PC-3 (cell line): ENCODE results near the gene CCNL1.

Experiments
- CTCF ChIP-seq: fragments of 300-600 bp; sonication (generic); conservative IDR thresholded peaks from 2 replicates; pipeline ENCODE4 v1.5.1; 2017; ENCODE audit warnings: antibody characterized with exemption, low read depth, mild to moderate bottlenecking, low read length
- EZH2phosphoT487 ChIP-seq: fragments of 300-600 bp; sonication (generic); IDR thresholded peaks from 2 replicates; pipeline ENCODE4 v1.6.1; 2018; ENCODE audit warnings: mild to moderate bottlenecking, antibody characterized with exemption, low read length, borderline replicate concordance

DNA sequence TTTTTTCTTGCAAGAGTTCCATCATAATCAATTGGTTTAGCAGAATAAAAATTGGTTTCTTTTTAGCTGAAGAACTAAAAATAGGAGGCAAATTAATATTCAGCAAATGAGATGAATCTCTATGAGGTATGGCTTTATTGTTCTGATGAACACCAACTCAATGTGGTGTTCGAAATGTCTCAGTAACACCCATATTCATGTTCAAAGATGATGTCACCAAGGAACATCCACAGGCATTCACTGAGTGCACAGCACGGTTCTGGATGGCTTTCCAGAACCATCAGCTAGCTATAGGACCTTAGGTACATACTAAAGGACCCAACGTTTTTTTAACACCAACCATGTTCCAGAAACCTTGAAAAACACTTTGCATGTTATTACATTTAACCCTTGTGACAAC lies 42.7 kb downstream of the CCNL1 start:
- no peak for TF ChIP-seq EZH2phosphoT487
- TF ChIP-seq CTCF, result no peak
